Stomach (tissue), 9 donors: ENCODE data around the gene KLHL10. TPM values are rescaled to one million over a fixed set of nuclear protein-coding genes. Genes with fewer than 3 reads are reported as not detected.
"Not testable (repeated sequence)": the region's sequence is repeated elsewhere in the genome, so short reads cannot be mapped to it uniquely, and the experiment has no call there.

ENCODE experiments used
- DNase-seq, 2 donors: peaks; one replicate each; pipeline versions ENCODE4 v3.0.0 to v3.0.0-alpha.2; 2013 to 2019
- H3K27ac ChIP-seq, 5 donors: fragments of 200-600 bp in 4 of 5; sonication (generic) in 4 of 5; one replicate each; pipeline ENCODE4 v1.5.1; 2013 to 2019; ENCODE audit warnings: mild to moderate bottlenecking in 1 of 5, moderate library complexity in 1 of 5
- H3K27me3 ChIP-seq, 3 donors: fragments of 200-600 bp; sonication (generic); one replicate each; pipeline ENCODE4 v1.5.1; 2017 to 2019; ENCODE audit warnings: mixed run types in 1 of 3
- H3K36me3 ChIP-seq, 4 donors: fragments of 200-600 bp; sonication (generic); 1 replicate in 3 of 4; 2 replicates in 1 of 4; pipeline ENCODE4 v1.5.1; 2016 to 2019
- H3K4me1 ChIP-seq, 4 donors: fragments of 200-600 bp; sonication (generic); one replicate each; pipeline ENCODE4 v1.5.1; 2016 to 2019
- H3K4me3 ChIP-seq, 4 donors: fragments of 200-600 bp; sonication (generic) in 3 of 4; one replicate each; pipeline ENCODE4 v1.5.1; 2016 to 2019; ENCODE audit warnings: mild to moderate bottlenecking in 1 of 4
- H3K9me3 ChIP-seq, 4 donors: fragments of 200-600 bp; sonication (generic); one replicate each; pipeline ENCODE4 v1.5.1; 2016 to 2019
- EP300 ChIP-seq: sonication (generic); formaldehyde crosslinking; IDR thresholded peaks from one replicate; pipeline ENCODE4 v1.6.1; 2017; ENCODE audit warnings: antibody characterized with exemption
- POLR2A ChIP-seq, 4 donors: fragments of 450-650 bp; IDR thresholded peaks; one replicate each; pipeline ENCODE4 v1.6.1; 2016; ENCODE audit warnings: antibody characterized with exemption in 4 of 4, control low read depth in 2 of 4, mild to moderate bottlenecking in 1 of 4, moderate library complexity in 1 of 4
- POLR2AphosphoS5 ChIP-seq, 3 donors: sonication (generic); formaldehyde crosslinking; IDR thresholded peaks; one replicate each; pipeline ENCODE4 v1.6.1; 2016; ENCODE audit warnings: antibody characterized with exemption in 3 of 3
- WGBS, 5 donors: extraction: QIAGEN DNeasy Blood & Tissue Kit in 3 of 5; methylation state at CpG; one replicate each; pipeline versions ENCODE4 v1.1.5 to v1.1.7; 2013 to 2018; 5-methylcytosine and 5-hydroxymethylcytosine counted together
- intact Hi-C: fragments of 100-400 bp; cut with DNase I; formaldehyde crosslinking; loops from one replicate; pipeline ENCODE4 v1.15.1; 2023; ENCODE audit warnings: low total_unique reads
- polyA plus RNA-seq, 3 donors: library from polyadenylated mRNA; stranded (reverse); fragments of 200-250 nt; gene quantifications; one replicate each; pipeline ENCODE4 v1.2.3, GENCODE V29; 2013
- total RNA-seq, 5 donors: library from RNA; depleted of rRNA; stranded (reverse); fragments of >200 nt; gene quantifications; one replicate each; pipeline versions ENCODE4 v1.1.0 to v1.2.3, GENCODE V29; 2014 to 2016
- TF ChIP-seq, protein P1 (sequence below), 7 experiments: fragments of 450-650 bp in 4 of 7; fragments of 200-600 bp in 3 of 7; sonication (generic) in 3 of 7; IDR thresholded peaks; one replicate each; pipeline ENCODE4 v1.5.1; 2016 to 2019; ENCODE audit warnings: antibody characterized with exemption in 7 of 7, control low read depth in 2 of 7, mild to moderate bottlenecking in 1 of 7
- donor health status: healthy with polysubstance abuse.
- donor health status: Bipolar disorder and iron deficiency.
- donor health status: healthy.

The KLHL10 gene
- total and polyA plus RNA-seq, 8 donors = 0.23 to 1.1 TPM; not detected in 6

DNA sequence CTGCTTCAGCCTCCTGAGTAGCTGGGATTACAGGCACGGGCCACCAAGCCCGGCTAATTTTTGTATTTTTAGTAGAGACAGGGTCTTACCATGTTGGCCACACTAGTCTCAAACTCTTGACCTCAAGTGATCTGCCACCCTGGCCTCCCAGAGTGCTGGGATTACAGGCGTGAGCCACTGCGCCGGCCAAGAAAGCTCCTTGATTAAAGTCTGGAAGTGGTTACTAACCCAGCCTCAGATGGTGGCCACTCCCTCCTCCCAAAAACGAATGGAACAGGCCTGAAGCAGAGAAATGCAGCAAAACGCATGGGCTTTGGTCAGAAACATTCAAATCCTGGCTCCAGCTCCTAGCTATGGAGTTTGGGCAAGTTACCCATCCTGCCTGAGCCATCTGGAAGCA, 13.5 kb upstream of the KLHL10 start:
- 53 to 68% (median 59%) methylated on average over 6 to 7 of the region's 7 CpGs for WGBS, 5 donors
- TF ChIP-seq EP300 = no peak
- no peak for TF ChIP-seq POLR2A (IDR thresholded peaks at IDR 0.05)
- TF ChIP-seq, protein P1, sequence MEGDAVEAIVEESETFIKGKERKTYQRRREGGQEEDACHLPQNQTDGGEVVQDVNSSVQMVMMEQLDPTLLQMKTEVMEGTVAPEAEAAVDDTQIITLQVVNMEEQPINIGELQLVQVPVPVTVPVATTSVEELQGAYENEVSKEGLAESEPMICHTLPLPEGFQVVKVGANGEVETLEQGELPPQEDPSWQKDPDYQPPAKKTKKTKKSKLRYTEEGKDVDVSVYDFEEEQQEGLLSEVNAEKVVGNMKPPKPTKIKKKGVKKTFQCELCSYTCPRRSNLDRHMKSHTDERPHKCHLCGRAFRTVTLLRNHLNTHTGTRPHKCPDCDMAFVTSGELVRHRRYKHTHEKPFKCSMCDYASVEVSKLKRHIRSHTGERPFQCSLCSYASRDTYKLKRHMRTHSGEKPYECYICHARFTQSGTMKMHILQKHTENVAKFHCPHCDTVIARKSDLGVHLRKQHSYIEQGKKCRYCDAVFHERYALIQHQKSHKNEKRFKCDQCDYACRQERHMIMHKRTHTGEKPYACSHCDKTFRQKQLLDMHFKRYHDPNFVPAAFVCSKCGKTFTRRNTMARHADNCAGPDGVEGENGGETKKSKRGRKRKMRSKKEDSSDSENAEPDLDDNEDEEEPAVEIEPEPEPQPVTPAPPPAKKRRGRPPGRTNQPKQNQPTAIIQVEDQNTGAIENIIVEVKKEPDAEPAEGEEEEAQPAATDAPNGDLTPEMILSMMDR (IDR thresholded peaks at IDR 0.05) = no peak
- TF ChIP-seq POLR2AphosphoS5 (IDR thresholded peaks at IDR 0.05) = no peak
- H3K27ac ChIP-seq = no peak overlapping the region
- no peaks in the 10 kb centered on the region for H3K27me3 ChIP-seq
- H3K4me1 ChIP-seq = peaks cover 0 to 15% (median 4%) of the 10 kb centered on the region in 4 donors
- no peak overlapping the region for H3K4me3 ChIP-seq
- peaks cover 14 to 52% (median 48%) of the 10 kb centered on the region in 4 donors for H3K36me3 ChIP-seq
- intact Hi-C loops = no loop called here
- DNase-seq = no peak
- H3K9me3 ChIP-seq = no peaks in the 10 kb centered on the region

DNA sequence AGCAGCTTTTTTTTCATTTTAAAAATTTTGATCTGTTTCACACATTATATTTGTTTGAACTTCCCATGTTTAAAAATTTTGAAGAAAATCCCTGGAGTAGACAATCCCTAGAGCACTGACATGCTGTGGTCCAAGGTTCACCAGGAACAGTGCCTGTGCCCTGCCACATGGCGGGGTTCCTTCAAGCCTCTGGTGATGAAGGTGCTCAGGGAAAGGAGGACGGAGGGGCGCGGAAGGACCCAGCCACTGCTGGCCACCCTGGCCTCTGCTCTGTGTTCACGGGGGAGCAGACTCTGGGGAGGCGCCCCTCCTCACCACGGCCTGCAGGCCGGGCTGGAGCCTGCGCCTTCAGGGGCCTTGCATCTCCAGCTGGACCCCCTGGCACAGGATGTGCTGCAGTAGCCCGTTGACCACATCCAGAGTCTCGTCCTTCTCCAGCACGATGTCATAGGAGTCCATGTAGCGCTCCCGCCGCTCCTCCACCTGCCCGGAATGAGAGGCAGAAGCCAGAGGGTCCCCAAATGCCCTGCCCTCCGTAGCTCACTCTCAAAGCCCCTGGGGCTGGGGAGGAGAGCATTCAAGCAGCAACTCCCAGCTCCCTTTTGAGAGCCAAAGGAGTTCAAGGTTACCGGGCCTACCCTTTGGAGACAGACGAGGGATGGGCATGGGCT, 12.3 kb upstream of the KLHL10 start:
- Histone ChIP-seq H3K27ac (no peak overlapping the region), H3K4me3 (no peak overlapping the region), H3K4me1 (peaks cover 0 to 15% (median 4%) of the 10 kb centered on the region in 4 donors), H3K27me3 (no peaks in the 10 kb centered on the region), H3K36me3 (peaks cover 21 to 64% (median 60%) of the 10 kb centered on the region in 4 donors), H3K9me3 (no peaks in the 10 kb centered on the region)
- no peak for DNase-seq
- TF ChIP-seq, protein P1 (IDR thresholded peaks at IDR 0.05) = no peak
- no peak for TF ChIP-seq POLR2AphosphoS5 (IDR thresholded peaks at IDR 0.05)
- TF ChIP-seq POLR2A (IDR thresholded peaks at IDR 0.05) = no peak
- TF ChIP-seq EP300 = no peak
- WGBS, 5 donors = 89 to 92% (median 92%) methylated on average over 15 to 19 of the region's 19 CpGs
- intact Hi-C loops = no loop called here

DNA sequence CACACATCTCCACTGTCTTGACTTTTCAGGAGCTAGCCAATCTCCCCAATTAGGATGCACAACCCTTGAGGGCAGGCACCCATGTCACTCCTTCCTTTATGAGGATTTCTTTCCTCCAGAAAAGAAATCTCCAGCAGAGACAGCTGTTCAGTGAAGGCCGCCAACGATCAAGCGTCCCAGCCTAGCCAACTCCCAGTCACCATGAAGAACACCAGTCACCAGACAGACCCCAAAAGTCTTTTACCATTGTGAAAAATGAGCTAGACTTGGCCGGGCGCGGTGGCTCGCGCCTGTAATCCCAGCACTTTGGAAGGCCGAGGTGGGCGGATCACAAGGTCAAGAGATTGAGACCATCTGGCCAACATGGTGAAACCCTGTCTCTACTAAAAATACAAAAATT, 7.7 kb upstream of the KLHL10 start:
- intact Hi-C loops, H3K4me3 ChIP-seq, H3K27ac ChIP-seq, DNase-seq, H3K27me3 ChIP-seq, H3K9me3 ChIP-seq: not testable (repeated sequence)
- Histone ChIP-seq H3K36me3 (peaks cover 27 to 87% (median 82%) of the 10 kb centered on the region in 4 donors), H3K4me1 (peaks cover 0 to 15% (median 10%) of the 10 kb centered on the region in 4 donors)
- 74 to 88% (median 84%) methylated on average over 10 of the region's 10 CpGs for WGBS, 5 donors

DNA sequence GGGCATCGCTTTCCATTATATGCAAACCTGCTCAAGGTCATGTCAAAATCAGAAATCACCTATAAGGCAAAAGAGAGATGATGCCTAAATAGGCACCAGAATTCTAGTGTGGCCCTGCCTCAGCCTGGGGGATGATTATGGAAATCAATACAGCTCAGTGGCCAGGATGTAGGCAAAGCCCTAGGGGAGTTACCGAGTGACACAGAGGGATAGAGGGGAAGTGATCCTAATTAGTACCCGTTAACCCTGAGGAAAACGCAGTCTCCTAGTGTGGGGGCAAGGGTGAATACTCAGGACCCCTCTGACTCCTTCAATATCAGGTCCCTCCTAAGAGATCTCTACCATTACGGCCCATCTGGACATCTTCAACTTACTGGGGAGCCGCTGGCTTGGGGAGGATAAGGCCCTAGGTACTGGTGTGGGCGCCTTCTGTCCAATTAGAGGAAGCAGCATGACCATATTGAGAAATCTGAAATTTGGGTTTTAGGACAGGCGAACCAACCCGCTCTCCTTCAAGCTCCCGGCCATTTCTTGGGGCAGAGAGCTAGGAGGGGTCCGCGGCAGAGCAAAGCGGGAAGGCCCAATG, 2.3 kb upstream of the KLHL10 start:
- Histone ChIP-seq H3K4me3 (peak overlapping the region; percentile 73 to 99 (median 88)), H3K9me3 (no peaks in the 10 kb centered on the region), H3K27me3 (no peaks in the 10 kb centered on the region), H3K27ac (peak overlapping the region; percentile 68 to 88 (median 80)), H3K4me1 (peaks cover 5 to 22% (median 19%) of the 10 kb centered on the region in 4 donors), H3K36me3 (peaks cover 9 to 34% (median 28%) of the 10 kb centered on the region in 4 donors)
- TF ChIP-seq POLR2A (IDR thresholded peaks at IDR 0.05) (no peak), EP300 (no peak)
- DNase-seq = no peak
- 15 to 20% (median 17%) methylated on average over 12 to 13 of the region's 13 CpGs for WGBS, 5 donors
- intact Hi-C loops = no loop called here

DNA sequence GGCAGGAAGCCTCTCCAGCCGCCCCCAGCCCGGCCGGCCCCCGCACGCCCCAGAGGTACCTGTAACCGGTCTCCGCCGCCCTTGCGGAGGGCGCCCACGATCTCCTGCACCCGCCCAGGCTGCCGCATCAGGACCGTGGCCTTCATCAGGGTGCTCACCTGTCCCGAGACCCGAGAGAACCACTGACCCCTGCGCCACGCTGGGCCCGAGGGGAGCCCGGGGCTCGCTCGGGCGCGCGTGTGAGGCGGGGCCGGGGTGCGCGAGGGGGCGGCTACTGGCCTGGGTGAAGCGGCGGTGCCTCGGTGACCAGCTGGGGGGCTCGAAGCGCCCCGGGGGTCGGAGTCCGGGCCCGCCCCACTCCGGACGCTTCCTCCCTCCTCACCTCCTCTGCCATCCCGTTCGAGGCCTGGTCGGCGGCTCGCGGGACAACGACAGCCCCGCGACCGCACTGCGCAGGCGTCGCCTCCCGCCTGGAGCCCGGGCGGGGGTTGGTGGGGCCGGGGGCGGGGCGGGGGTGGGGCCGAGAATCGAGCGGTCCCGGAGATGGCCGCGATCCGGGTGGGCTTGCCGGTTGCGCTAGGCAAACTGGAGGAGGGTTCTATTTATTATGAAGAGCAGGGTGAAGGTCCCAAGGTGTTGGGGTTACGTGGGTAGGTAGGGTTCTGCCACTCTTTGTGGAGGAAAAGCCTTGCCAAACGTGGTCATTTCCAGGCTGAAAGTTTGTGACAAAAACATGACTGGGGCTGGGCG, 1.6 kb upstream of the KLHL10 start, which contains the start of gene NT5C3B:
Gene NT5C3B, minus strand, starts transcription at position 433 of the 750 bp plus-strand sequence. Its CDS starts 39 bp downstream, at position 394.
- 0 to 2% (median 1%) methylated on average over 15 to 72 of the region's 72 CpGs for WGBS, 5 donors
- intact Hi-C loops = no loop called here

More for the DNA sequence above, 1.6 kb upstream of the KLHL10 start, which contains the start of gene NT5C3B:
- H3K4me3 ChIP-seq = peak within 1 kb of the TSS; percentile 73 to 99 (median 88)
- TF ChIP-seq EP300 (no peak), POLR2A (IDR thresholded peaks at IDR 0.05) (no peak), POLR2AphosphoS5 (IDR thresholded peaks at IDR 0.05) (peak in 2 of 3 donors; percentile 58 to 61)
- TF ChIP-seq, protein P1 (IDR thresholded peaks at IDR 0.05) = no peak
- H3K27ac ChIP-seq = peak within 1 kb of the TSS; percentile 68 to 88 (median 80)
- peaks cover 9 to 27% (median 22%) of the 10 kb centered on the region in 4 donors for H3K36me3 ChIP-seq
- peaks cover 5 to 22% (median 19%) of the 10 kb centered on the region in 4 donors for H3K4me1 ChIP-seq
- no peaks in the 10 kb centered on the region for H3K27me3 ChIP-seq
- peak; percentile 67 to 86 for DNase-seq
- H3K9me3 ChIP-seq = no peaks in the 10 kb centered on the region
